HUES48 (cell line): ENCODE data around the gene PI4K2B.
"Not testable (repeated sequence)": the region's sequence is repeated elsewhere in the genome, so short reads cannot be mapped to it uniquely, and the experiment has no call there.

ENCODE experiments used
- H3K27ac ChIP-seq: one replicate; pipeline ENCODE4 v1.7.0; 2013; ENCODE audit warnings: low read depth, low read length, inconsistent platforms
- H3K27me3 ChIP-seq: 2 replicates; pipeline ENCODE4 v1.6.1; 2013; ENCODE audit warnings: mild to moderate bottlenecking, low read length; ENCODE audit not compliant: control insufficient read depth, insufficient read depth
- H3K36me3 ChIP-seq: 2 replicates; pipeline ENCODE4 v1.6.1; 2013; ENCODE audit warnings: low read length; ENCODE audit not compliant: control insufficient read depth, insufficient read depth
- H3K4me1 ChIP-seq: 2 replicates; pipeline ENCODE4 v1.6.1; 2013; ENCODE audit warnings: mild to moderate bottlenecking, low read length; ENCODE audit not compliant: control insufficient read depth, insufficient read depth
- H3K4me3 ChIP-seq: 2 replicates; pipeline ENCODE4 v1.5.1; 2013; ENCODE audit warnings: mild to moderate bottlenecking, low read depth, low read length
- H3K9ac ChIP-seq: 2 replicates; pipeline ENCODE4 v1.6.1; 2013; ENCODE audit warnings: mild to moderate bottlenecking, low read depth, low read length, moderate library complexity
- H3K9me3 ChIP-seq: 2 replicates; pipeline ENCODE4 v1.6.1; 2013; ENCODE audit warnings: low read length; ENCODE audit not compliant: control insufficient read depth, insufficient read depth

PI4K2B gene

GRCh38 chr4:25221377-25221776 lies 12.5 kb upstream of the PI4K2B start:
- Histone ChIP-seq H3K4me1 (no peaks in the 10 kb centered on the region), H3K4me3 (no peak overlapping the region), H3K9ac (no peak overlapping the region), H3K27ac (no peak overlapping the region), H3K36me3 (no peaks in the 10 kb centered on the region), H3K27me3 (no peaks in the 10 kb centered on the region), H3K9me3 (peaks cover 39% of the 10 kb centered on the region)

GRCh38 chr4:25223802-25224375 lies 9.9 kb upstream of the PI4K2B start:
- H3K27me3 ChIP-seq, result no peaks in the 10 kb centered on the region
- H3K4me3 ChIP-seq, result no peak overlapping the region
- peaks cover 51% of the 10 kb centered on the region for H3K9me3 ChIP-seq
- no peaks in the 10 kb centered on the region for H3K4me1 ChIP-seq
- no peaks in the 10 kb centered on the region for H3K36me3 ChIP-seq
- no peak overlapping the region for H3K27ac ChIP-seq
- H3K9ac ChIP-seq, result no peak overlapping the region

GRCh38 chr4:25229804-25230203 lies 4.0 kb upstream of the PI4K2B start:
- H3K9me3 ChIP-seq, result peaks cover 40% of the 10 kb centered on the region
- no peaks in the 10 kb centered on the region for H3K36me3 ChIP-seq
- no peak overlapping the region for H3K27ac ChIP-seq
- no peak overlapping the region for H3K4me3 ChIP-seq
- peaks cover 3% of the 10 kb centered on the region; the same call in 1 of the 2 replicates for H3K4me1 ChIP-seq
- no peak overlapping the region for H3K9ac ChIP-seq
- 0 out of 2 replicates have a peak, but pooled peaks cover 3% of the 10 kb centered on the region for H3K27me3 ChIP-seq

DNA sequence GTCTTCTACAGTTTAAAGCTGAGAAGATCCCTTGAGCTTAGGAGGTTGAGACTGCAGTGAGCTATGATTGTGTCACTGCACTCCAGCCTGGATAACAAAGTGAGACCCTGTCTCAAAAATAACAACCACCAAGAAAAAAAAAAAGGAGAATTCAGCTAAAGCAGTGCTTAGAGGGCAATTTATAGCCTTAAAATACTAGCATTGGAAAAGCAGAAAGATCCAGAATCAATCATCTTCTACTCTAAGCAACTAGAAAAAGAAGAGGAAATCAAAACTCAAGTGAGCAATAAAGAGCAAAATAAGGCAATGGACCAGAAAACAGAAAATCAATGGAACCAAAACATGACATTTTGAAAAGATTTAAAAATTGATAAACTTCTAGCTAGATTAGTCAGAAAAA lies 639 bp upstream of the PI4K2B start:
- Histone ChIP-seq H3K27me3 (0 out of 2 replicates have a peak, but pooled peaks cover 7% of the 10 kb centered on the region), H3K36me3 (no peaks in the 10 kb centered on the region), H3K4me3 (peak overlapping the region; percentile 50), H3K27ac (no peak overlapping the region), H3K4me1 (peaks cover 11% of the 10 kb centered on the region), H3K9ac (no peak overlapping the region), H3K9me3 (peaks cover 16% of the 10 kb centered on the region)

- H3K27ac ChIP-seq, result peak overlapping the region; percentile 78
Measured at GRCh38 chr4:25234390-25235370, 847 bp downstream of the PI4K2B start.

GRCh38 chr4:25235401-25235800 lies 1.6 kb downstream of the PI4K2B start:
- peak overlapping the region; percentile 93 for H3K4me3 ChIP-seq
- H3K36me3 ChIP-seq, result no peaks in the 10 kb centered on the region
- no peak overlapping the region for H3K27ac ChIP-seq

More at GRCh38 chr4:25234390-25235370, 847 bp downstream of the PI4K2B start:
- H3K9ac ChIP-seq, result peak overlapping the region; percentile 90
- peaks cover 14% of the 10 kb centered on the region for H3K9me3 ChIP-seq
- H3K36me3 ChIP-seq, result no peaks in the 10 kb centered on the region
- H3K4me1 ChIP-seq, result peaks cover 11% of the 10 kb centered on the region
- H3K4me3 ChIP-seq, result peak overlapping the region; percentile 93
- 0 out of 2 replicates have a peak, but pooled peaks cover 7% of the 10 kb centered on the region for H3K27me3 ChIP-seq

GRCh38 chr4:25236030-25236429 lies 2.2 kb downstream of the PI4K2B start:
- H3K9ac ChIP-seq, H3K27ac ChIP-seq, H3K36me3 ChIP-seq, H3K4me3 ChIP-seq, H3K27me3 ChIP-seq: not testable (repeated sequence)
- peaks cover 11% of the 10 kb centered on the region for H3K4me1 ChIP-seq
- peaks cover 14% of the 10 kb centered on the region for H3K9me3 ChIP-seq

More at GRCh38 chr4:25235401-25235800, 1.6 kb downstream of the PI4K2B start:
- Histone ChIP-seq H3K27me3 (0 out of 2 replicates have a peak, but pooled peaks cover 7% of the 10 kb centered on the region), H3K4me1 (peaks cover 11% of the 10 kb centered on the region), H3K9me3 (peaks cover 14% of the 10 kb centered on the region), H3K9ac (no peak overlapping the region)

DNA sequence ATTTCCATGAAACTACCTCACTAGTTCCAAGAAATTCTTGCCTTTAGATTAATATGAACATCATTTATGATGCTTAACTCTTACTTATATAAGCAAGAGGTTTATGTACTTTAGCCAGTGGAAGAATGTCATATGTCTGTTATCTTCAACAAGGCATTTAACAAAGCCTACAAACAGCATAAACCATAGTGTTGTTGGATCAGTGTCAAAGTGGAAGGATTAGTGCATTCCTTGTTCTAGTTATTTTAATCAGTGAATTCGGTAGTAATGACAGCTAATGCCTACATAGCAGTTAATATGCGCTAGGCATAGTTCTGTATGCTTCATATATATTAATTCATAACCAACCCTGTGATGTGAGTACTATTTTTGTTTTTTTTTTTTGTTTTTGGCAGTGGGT lies 3.1 kb downstream of the PI4K2B start:
- Histone ChIP-seq H3K4me1 (peaks cover 11% of the 10 kb centered on the region), H3K9ac (no peak overlapping the region), H3K27me3 (0 out of 2 replicates have a peak, but pooled peaks cover 7% of the 10 kb centered on the region), H3K4me3 (no peak overlapping the region), H3K36me3 (no peaks in the 10 kb centered on the region), H3K27ac (no peak overlapping the region), H3K9me3 (peaks cover 14% of the 10 kb centered on the region)

DNA sequence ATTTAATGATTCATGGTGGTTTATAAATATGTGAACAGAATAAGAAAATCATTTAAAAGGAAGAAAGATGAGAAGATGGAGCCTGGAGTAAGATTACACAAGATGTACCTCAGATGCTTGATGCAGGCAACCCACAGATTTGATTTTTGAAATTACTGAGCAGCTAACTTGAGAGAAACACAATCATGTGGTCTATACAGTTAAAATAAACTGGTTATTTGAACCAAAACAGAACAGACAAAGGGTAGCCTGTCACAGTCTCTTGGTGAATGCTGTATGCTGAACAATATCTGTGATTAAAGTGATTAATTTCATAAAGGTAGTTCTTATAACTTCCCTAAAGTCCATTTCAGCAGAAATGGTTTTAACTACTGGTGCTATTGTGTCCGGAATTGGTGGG lies 4.2 kb downstream of the PI4K2B start:
- no peak overlapping the region for H3K9ac ChIP-seq
- H3K27ac ChIP-seq, result no peak overlapping the region
- H3K9me3 ChIP-seq, result peaks cover 5% of the 10 kb centered on the region
- no peaks in the 10 kb centered on the region for H3K36me3 ChIP-seq
- peaks cover 11% of the 10 kb centered on the region for H3K4me1 ChIP-seq
- 0 out of 2 replicates have a peak, but pooled peaks cover 7% of the 10 kb centered on the region for H3K27me3 ChIP-seq
- no peak overlapping the region for H3K4me3 ChIP-seq

GRCh38 chr4:25239528-25239927 lies 5.7 kb downstream of the PI4K2B start:
- not testable (repeated sequence) for H3K27ac ChIP-seq, H3K27me3 ChIP-seq, H3K4me1 ChIP-seq, H3K9ac ChIP-seq, H3K4me3 ChIP-seq, H3K9me3 ChIP-seq, H3K36me3 ChIP-seq

DNA sequence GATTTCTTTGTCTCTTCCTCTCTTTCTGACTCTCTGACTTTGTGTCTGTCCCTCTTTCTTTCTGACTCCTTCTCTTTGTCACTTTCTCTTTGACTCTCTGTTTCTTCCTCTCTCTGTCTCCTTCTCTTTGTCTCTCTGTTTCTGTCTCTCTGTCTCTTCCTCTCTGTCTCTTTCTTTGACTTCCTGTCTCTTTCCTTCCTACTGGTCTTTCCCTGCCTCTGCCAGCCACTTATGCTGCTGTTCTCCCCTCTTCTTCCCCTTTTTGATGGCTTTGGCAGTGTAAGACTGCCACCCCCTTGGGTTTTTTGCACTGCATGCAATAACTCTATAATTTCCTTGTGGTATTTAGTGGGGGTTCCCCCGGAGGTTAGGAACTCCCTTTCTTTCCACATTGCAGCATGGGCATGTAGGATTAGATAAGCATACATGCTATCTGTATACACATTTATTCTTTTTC lies 6.9 kb downstream of the PI4K2B start:
- not testable (repeated sequence) for H3K27ac ChIP-seq, H3K4me3 ChIP-seq, H3K9me3 ChIP-seq, H3K9ac ChIP-seq, H3K4me1 ChIP-seq, H3K36me3 ChIP-seq, H3K27me3 ChIP-seq
